HEK293 (cell line): Measurements from ENCODE around the gene CNR1.

Experiments
- FEZF1 ChIP-seq: fragments of 450-650 bp; formaldehyde crosslinking; IDR thresholded peaks from 2 replicates; pipeline ENCODE4 v1.5.1; 2016; ENCODE audit warnings: missing biosample characterization, missing genetic modification characterization
- HOXA7 ChIP-seq: sonication (generic); formaldehyde crosslinking; IDR thresholded peaks from 2 replicates; pipeline ENCODE4 v1.8.1; 2022; ENCODE audit warnings: missing genetic modification reagents, borderline replicate concordance
- IKZF3 ChIP-seq: fragments of 450-650 bp; IDR thresholded peaks from 2 replicates; pipeline ENCODE4 v1.5.0; 2018; ENCODE audit warnings: missing biosample characterization, mild to moderate bottlenecking, missing genetic modification characterization, moderate library complexity
- KLF16 ChIP-seq: fragments of 450-650 bp; formaldehyde crosslinking; IDR thresholded peaks from 2 replicates; pipeline ENCODE4 v1.5.1; 2017; ENCODE audit warnings: missing biosample characterization, missing genetic modification characterization
- MEIS1 ChIP-seq: sonication (generic); formaldehyde crosslinking; IDR thresholded peaks from 2 replicates; pipeline ENCODE4 v1.8.1; 2022; ENCODE audit warnings: missing genetic modification reagents, mild to moderate bottlenecking, borderline replicate concordance
- MZF1 ChIP-seq: fragments of 450-650 bp; formaldehyde crosslinking; IDR thresholded peaks from 2 replicates; pipeline ENCODE4 v1.5.1; 2017; ENCODE audit warnings: missing biosample characterization, missing genetic modification characterization, borderline replicate concordance
- RBAK ChIP-seq: fragments of 450-650 bp; formaldehyde crosslinking; IDR thresholded peaks from 2 replicates; pipeline ENCODE4 v1.5.1; 2016; ENCODE audit warnings: missing biosample characterization, missing genetic modification characterization
- SP7 ChIP-seq: fragments of 450-650 bp; formaldehyde crosslinking; IDR thresholded peaks from 2 replicates; pipeline ENCODE4 v1.5.1; 2016; ENCODE audit warnings: missing biosample characterization, missing genetic modification characterization
- WT1 ChIP-seq: fragments of 450-650 bp; formaldehyde crosslinking; IDR thresholded peaks from 2 replicates; pipeline ENCODE4 v1.5.1; 2016; ENCODE audit warnings: missing biosample characterization, missing genetic modification characterization
- ZBTB48 ChIP-seq: fragments of 450-650 bp; formaldehyde crosslinking; IDR thresholded peaks from 2 replicates; pipeline ENCODE4 v1.5.1; 2016; ENCODE audit warnings: missing biosample characterization, missing genetic modification characterization
- ZNF19 ChIP-seq: fragments of 450-650 bp; formaldehyde crosslinking; IDR thresholded peaks from 2 replicates; pipeline ENCODE4; 2016; ENCODE audit warnings: missing biosample characterization, missing genetic modification characterization, low read depth
- ZNF23 ChIP-seq: fragments of 450-650 bp; formaldehyde crosslinking; IDR thresholded peaks from 2 replicates; pipeline ENCODE4 v1.5.1; 2016; ENCODE audit warnings: missing biosample characterization, missing genetic modification characterization, borderline replicate concordance
- ZNF248 ChIP-seq: fragments of 450-650 bp; formaldehyde crosslinking; IDR thresholded peaks from 2 replicates; pipeline ENCODE4 v1.5.1; 2017; ENCODE audit warnings: missing biosample characterization, missing genetic modification characterization
- ZNF423 ChIP-seq: fragments of 450-650 bp; formaldehyde crosslinking; IDR thresholded peaks from 2 replicates; pipeline ENCODE4 v1.5.1; 2016; ENCODE audit warnings: missing biosample characterization, missing genetic modification characterization
- ZNF426 ChIP-seq: fragments of 450-650 bp; formaldehyde crosslinking; IDR thresholded peaks from 2 replicates; pipeline ENCODE4 v1.5.1; 2017; ENCODE audit warnings: missing biosample characterization, missing genetic modification characterization, mild to moderate bottlenecking, inconsistent platforms, moderate library complexity
- ZNF530 ChIP-seq: fragments of 450-650 bp; formaldehyde crosslinking; IDR thresholded peaks from 2 replicates; pipeline ENCODE4 v1.5.1; 2016; ENCODE audit warnings: low read depth, missing biosample characterization, missing genetic modification characterization
- ZNF623 ChIP-seq: fragments of 450-650 bp; formaldehyde crosslinking; IDR thresholded peaks from 2 replicates; pipeline ENCODE4 v1.5.1; 2016; ENCODE audit warnings: missing biosample characterization, missing genetic modification characterization
- TF ChIP-seq, protein P1 (sequence below): fragments of 450-650 bp; formaldehyde crosslinking; IDR thresholded peaks from 2 replicates; pipeline ENCODE4 v1.5.1; 2016; ENCODE audit warnings: missing biosample characterization, missing genetic modification characterization, borderline replicate concordance
- TF ChIP-seq, protein P2 (sequence below): fragments of 450-650 bp; formaldehyde crosslinking; conservative IDR thresholded peaks from 2 replicates; pipeline ENCODE4 v1.5.1; 2016; ENCODE audit warnings: low read depth, missing biosample characterization, missing genetic modification characterization
- TF ChIP-seq, protein P3 (sequence below): fragments of 450-650 bp; formaldehyde crosslinking; IDR thresholded peaks from 2 replicates; pipeline ENCODE4 v1.5.1; 2017; ENCODE audit warnings: missing biosample characterization, missing genetic modification characterization
- TF ChIP-seq, protein P4 (sequence below): fragments of 450-650 bp; formaldehyde crosslinking; IDR thresholded peaks from 2 replicates; pipeline ENCODE4 v1.5.1; 2016; ENCODE audit warnings: missing biosample characterization, missing genetic modification characterization, borderline replicate concordance
- TF ChIP-seq, protein P5 (sequence below): fragments of 450-650 bp; formaldehyde crosslinking; IDR thresholded peaks from 2 replicates; pipeline ENCODE4 v1.5.1; 2016; ENCODE audit warnings: missing biosample characterization, missing genetic modification characterization

The CNR1 gene

DNA sequence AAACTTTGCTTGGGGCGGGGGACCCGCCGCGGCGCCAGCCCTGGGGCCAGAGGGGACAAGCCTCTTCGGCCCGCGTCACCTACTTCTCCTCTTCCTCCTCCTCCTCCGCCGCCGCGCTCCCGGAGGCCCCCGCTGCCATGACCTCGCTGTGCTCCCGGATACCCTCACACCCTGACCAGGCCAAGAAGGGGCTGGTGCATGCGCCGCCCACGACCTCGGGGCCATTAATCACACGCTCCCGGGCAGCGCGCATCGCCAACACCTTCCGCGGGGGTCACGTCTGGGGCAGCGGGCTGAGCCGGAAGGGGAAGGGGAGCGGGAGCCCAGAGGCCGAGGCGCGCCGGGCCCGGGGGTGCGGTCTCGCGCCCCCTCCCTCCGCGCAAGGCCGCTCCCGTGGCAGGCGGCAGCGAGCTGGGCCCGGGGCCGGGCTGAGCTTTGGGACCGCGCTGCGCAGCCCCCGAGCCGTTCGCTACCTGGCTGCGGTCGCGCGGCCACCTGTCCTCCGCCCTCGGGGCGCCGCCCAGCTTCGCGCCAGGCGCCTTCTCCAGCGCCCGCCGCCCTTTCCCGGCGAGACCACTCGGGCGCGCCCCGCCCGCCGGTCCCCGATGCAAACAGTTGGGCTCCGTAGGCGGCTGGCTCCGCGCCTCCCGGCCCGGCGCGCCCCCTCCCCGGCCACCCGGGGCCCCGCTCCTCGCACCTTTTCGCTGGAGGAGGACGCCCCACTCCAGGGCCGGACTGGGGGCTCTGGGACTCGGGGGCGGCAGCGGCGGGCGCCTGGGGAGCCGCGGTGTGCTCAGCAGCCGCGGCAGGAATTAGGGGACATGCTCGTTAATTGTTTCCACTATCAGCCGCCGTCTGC lies 575 bp upstream of the CNR1 start (continued):
- TF ChIP-seq IKZF3 (tag by site-specific recombination), result no peak
- TF ChIP-seq ZNF23 (tag by site-specific recombination), result no peak
- TF ChIP-seq, protein P1, sequence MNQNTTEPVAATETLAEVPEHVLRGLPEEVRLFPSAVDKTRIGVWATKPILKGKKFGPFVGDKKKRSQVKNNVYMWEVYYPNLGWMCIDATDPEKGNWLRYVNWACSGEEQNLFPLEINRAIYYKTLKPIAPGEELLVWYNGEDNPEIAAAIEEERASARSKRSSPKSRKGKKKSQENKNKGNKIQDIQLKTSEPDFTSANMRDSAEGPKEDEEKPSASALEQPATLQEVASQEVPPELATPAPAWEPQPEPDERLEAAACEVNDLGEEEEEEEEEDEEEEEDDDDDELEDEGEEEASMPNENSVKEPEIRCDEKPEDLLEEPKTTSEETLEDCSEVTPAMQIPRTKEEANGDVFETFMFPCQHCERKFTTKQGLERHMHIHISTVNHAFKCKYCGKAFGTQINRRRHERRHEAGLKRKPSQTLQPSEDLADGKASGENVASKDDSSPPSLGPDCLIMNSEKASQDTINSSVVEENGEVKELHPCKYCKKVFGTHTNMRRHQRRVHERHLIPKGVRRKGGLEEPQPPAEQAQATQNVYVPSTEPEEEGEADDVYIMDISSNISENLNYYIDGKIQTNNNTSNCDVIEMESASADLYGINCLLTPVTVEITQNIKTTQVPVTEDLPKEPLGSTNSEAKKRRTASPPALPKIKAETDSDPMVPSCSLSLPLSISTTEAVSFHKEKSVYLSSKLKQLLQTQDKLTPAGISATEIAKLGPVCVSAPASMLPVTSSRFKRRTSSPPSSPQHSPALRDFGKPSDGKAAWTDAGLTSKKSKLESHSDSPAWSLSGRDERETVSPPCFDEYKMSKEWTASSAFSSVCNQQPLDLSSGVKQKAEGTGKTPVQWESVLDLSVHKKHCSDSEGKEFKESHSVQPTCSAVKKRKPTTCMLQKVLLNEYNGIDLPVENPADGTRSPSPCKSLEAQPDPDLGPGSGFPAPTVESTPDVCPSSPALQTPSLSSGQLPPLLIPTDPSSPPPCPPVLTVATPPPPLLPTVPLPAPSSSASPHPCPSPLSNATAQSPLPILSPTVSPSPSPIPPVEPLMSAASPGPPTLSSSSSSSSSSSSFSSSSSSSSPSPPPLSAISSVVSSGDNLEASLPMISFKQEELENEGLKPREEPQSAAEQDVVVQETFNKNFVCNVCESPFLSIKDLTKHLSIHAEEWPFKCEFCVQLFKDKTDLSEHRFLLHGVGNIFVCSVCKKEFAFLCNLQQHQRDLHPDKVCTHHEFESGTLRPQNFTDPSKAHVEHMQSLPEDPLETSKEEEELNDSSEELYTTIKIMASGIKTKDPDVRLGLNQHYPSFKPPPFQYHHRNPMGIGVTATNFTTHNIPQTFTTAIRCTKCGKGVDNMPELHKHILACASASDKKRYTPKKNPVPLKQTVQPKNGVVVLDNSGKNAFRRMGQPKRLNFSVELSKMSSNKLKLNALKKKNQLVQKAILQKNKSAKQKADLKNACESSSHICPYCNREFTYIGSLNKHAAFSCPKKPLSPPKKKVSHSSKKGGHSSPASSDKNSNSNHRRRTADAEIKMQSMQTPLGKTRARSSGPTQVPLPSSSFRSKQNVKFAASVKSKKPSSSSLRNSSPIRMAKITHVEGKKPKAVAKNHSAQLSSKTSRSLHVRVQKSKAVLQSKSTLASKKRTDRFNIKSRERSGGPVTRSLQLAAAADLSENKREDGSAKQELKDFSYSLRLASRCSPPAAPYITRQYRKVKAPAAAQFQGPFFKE (tag by site-specific recombination), result no peak
- TF ChIP-seq, protein P2, sequence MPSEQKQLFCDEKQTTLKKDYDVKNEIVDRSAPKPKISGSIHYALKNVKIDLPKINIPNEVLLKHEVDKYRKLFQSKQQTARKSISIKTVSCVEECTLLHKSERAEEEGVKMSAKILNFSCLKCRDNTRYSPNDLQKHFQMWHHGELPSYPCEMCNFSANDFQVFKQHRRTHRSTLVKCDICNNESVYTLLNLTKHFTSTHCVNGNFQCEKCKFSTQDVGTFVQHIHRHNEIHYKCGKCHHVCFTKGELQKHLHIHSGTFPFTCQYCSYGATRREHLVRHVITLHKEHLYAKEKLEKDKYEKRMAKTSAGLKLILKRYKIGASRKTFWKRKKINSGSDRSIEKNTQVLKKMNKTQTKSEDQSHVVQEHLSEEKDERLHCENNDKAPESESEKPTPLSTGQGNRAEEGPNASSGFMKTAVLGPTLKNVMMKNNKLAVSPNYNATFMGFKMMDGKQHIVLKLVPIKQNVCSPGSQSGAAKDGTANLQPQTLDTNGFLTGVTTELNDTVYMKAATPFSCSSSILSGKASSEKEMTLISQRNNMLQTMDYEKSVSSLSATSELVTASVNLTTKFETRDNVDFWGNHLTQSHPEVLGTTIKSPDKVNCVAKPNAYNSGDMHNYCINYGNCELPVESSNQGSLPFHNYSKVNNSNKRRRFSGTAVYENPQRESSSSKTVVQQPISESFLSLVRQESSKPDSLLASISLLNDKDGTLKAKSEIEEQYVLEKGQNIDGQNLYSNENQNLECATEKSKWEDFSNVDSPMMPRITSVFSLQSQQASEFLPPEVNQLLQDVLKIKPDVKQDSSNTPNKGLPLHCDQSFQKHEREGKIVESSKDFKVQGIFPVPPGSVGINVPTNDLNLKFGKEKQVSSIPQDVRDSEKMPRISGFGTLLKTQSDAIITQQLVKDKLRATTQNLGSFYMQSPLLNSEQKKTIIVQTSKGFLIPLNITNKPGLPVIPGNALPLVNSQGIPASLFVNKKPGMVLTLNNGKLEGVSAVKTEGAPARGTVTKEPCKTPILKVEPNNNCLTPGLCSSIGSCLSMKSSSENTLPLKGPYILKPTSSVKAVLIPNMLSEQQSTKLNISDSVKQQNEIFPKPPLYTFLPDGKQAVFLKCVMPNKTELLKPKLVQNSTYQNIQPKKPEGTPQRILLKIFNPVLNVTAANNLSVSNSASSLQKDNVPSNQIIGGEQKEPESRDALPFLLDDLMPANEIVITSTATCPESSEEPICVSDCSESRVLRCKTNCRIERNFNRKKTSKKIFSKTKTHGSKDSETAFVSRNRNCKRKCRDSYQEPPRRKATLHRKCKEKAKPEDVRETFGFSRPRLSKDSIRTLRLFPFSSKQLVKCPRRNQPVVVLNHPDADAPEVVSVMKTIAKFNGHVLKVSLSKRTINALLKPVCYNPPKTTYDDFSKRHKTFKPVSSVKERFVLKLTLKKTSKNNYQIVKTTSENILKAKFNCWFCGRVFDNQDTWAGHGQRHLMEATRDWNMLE (tag by site-specific recombination), result 0 out of 2 replicates have a peak, but pooled peaks have one; percentile 24
- TF ChIP-seq KLF16 (tag by site-specific recombination), result no peak
- TF ChIP-seq ZNF623 (tag by site-specific recombination), result no peak
- no peak for TF ChIP-seq RBAK (tag by site-specific recombination)
- no peak for TF ChIP-seq ZNF248 (tag by site-specific recombination)
- TF ChIP-seq, protein P3, sequence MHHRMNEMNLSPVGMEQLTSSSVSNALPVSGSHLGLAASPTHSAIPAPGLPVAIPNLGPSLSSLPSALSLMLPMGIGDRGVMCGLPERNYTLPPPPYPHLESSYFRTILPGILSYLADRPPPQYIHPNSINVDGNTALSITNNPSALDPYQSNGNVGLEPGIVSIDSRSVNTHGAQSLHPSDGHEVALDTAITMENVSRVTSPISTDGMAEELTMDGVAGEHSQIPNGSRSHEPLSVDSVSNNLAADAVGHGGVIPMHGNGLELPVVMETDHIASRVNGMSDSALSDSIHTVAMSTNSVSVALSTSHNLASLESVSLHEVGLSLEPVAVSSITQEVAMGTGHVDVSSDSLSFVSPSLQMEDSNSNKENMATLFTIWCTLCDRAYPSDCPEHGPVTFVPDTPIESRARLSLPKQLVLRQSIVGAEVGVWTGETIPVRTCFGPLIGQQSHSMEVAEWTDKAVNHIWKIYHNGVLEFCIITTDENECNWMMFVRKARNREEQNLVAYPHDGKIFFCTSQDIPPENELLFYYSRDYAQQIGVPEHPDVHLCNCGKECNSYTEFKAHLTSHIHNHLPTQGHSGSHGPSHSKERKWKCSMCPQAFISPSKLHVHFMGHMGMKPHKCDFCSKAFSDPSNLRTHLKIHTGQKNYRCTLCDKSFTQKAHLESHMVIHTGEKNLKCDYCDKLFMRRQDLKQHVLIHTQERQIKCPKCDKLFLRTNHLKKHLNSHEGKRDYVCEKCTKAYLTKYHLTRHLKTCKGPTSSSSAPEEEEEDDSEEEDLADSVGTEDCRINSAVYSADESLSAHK (tag by site-specific recombination), result no peak
- TF ChIP-seq, protein P4, sequence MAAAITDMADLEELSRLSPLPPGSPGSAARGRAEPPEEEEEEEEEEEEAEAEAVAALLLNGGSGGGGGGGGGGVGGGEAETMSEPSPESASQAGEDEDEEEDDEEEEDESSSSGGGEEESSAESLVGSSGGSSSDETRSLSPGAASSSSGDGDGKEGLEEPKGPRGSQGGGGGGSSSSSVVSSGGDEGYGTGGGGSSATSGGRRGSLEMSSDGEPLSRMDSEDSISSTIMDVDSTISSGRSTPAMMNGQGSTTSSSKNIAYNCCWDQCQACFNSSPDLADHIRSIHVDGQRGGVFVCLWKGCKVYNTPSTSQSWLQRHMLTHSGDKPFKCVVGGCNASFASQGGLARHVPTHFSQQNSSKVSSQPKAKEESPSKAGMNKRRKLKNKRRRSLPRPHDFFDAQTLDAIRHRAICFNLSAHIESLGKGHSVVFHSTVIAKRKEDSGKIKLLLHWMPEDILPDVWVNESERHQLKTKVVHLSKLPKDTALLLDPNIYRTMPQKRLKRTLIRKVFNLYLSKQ, result no peak
- TF ChIP-seq WT1, result no peak
- TF ChIP-seq ZNF426 (tag by site-specific recombination), result no peak
- TF ChIP-seq, protein P5, sequence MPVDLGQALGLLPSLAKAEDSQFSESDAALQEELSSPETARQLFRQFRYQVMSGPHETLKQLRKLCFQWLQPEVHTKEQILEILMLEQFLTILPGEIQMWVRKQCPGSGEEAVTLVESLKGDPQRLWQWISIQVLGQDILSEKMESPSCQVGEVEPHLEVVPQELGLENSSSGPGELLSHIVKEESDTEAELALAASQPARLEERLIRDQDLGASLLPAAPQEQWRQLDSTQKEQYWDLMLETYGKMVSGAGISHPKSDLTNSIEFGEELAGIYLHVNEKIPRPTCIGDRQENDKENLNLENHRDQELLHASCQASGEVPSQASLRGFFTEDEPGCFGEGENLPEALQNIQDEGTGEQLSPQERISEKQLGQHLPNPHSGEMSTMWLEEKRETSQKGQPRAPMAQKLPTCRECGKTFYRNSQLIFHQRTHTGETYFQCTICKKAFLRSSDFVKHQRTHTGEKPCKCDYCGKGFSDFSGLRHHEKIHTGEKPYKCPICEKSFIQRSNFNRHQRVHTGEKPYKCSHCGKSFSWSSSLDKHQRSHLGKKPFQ (tag by site-specific recombination), result no peak
- TF ChIP-seq SP7, result peak; percentile 40; the same call in 1 of the 2 replicates
- TF ChIP-seq MEIS1 (CRISPR knock-in tag), result peak; percentile 34; the same call in 1 of the 2 replicates
- no peak for TF ChIP-seq ZNF530
- TF ChIP-seq ZNF423, result no peak
- TF ChIP-seq MZF1 (tag by site-specific recombination), result no peak; the same call in 1 of the 2 replicates
- no peak for TF ChIP-seq FEZF1
- peak; percentile 84 for TF ChIP-seq ZBTB48 (tag by site-specific recombination)
- TF ChIP-seq ZNF19 (tag by site-specific recombination), result no peak
- TF ChIP-seq HOXA7 (CRISPR knock-in tag), result no peak
